ENCODE results near the gene ENTR1.

ENTR1 gene

GRCh38 chr9:136431782-136432350 lies 21.5 kb upstream of the ENTR1 start:
- no peak for TF ChIP-seq RAD21 (IDR thresholded peaks at IDR 0.05; ENCODE audit: low read depth)
- no peak for TF ChIP-seq TAF1 (IDR thresholded peaks at IDR 0.05; ENCODE audit: low read depth)
- TF ChIP-seq NFIC (IDR thresholded peaks at IDR 0.05) = no peak
- TF ChIP-seq EP300 (IDR thresholded peaks at IDR 0.05; ENCODE audit: borderline replicate concordance) = no peak
- TF ChIP-seq CEBPB (IDR thresholded peaks at IDR 0.05) = no peak
- TF ChIP-seq CREB1 (IDR thresholded peaks at IDR 0.05; ENCODE audit: low read depth) = no peak
- no peak for TF ChIP-seq EGR1 (IDR thresholded peaks at IDR 0.05)
- no peak for TF ChIP-seq ZBTB7A (IDR thresholded peaks at IDR 0.05; ENCODE audit: low read depth)
- TF ChIP-seq, protein P1, sequence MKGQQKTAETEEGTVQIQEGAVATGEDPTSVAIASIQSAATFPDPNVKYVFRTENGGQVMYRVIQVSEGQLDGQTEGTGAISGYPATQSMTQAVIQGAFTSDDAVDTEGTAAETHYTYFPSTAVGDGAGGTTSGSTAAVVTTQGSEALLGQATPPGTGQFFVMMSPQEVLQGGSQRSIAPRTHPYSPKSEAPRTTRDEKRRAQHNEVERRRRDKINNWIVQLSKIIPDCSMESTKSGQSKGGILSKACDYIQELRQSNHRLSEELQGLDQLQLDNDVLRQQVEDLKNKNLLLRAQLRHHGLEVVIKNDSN (IDR thresholded peaks at IDR 0.05) = no peak
- TF ChIP-seq TCF12 (IDR thresholded peaks at IDR 0.05; ENCODE audit: low read depth) = no peak
- TF ChIP-seq YY1 (IDR thresholded peaks at IDR 0.05; ENCODE audit: low read depth) = no peak
- TF ChIP-seq, protein P2, sequence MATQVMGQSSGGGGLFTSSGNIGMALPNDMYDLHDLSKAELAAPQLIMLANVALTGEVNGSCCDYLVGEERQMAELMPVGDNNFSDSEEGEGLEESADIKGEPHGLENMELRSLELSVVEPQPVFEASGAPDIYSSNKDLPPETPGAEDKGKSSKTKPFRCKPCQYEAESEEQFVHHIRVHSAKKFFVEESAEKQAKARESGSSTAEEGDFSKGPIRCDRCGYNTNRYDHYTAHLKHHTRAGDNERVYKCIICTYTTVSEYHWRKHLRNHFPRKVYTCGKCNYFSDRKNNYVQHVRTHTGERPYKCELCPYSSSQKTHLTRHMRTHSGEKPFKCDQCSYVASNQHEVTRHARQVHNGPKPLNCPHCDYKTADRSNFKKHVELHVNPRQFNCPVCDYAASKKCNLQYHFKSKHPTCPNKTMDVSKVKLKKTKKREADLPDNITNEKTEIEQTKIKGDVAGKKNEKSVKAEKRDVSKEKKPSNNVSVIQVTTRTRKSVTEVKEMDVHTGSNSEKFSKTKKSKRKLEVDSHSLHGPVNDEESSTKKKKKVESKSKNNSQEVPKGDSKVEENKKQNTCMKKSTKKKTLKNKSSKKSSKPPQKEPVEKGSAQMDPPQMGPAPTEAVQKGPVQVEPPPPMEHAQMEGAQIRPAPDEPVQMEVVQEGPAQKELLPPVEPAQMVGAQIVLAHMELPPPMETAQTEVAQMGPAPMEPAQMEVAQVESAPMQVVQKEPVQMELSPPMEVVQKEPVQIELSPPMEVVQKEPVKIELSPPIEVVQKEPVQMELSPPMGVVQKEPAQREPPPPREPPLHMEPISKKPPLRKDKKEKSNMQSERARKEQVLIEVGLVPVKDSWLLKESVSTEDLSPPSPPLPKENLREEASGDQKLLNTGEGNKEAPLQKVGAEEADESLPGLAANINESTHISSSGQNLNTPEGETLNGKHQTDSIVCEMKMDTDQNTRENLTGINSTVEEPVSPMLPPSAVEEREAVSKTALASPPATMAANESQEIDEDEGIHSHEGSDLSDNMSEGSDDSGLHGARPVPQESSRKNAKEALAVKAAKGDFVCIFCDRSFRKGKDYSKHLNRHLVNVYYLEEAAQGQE (IDR thresholded peaks at IDR 0.05; ENCODE audit: low read depth) = no peak
- no peak for TF ChIP-seq TEAD4 (IDR thresholded peaks at IDR 0.05)
- TF ChIP-seq FOXM1 (IDR thresholded peaks at IDR 0.05; ENCODE audit: borderline replicate concordance, low read depth) = no peak
- TF ChIP-seq, protein P3, sequence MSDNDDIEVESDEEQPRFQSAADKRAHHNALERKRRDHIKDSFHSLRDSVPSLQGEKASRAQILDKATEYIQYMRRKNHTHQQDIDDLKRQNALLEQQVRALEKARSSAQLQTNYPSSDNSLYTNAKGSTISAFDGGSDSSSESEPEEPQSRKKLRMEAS (IDR thresholded peaks at IDR 0.05) = no peak

GRCh38 chr9:136430588-136431234 lies 20.3 kb upstream of the ENTR1 start:
- TF ChIP-seq EP300 (IDR thresholded peaks at IDR 0.05; ENCODE audit: borderline replicate concordance) = no peak
- TF ChIP-seq RAD21 (IDR thresholded peaks at IDR 0.05; ENCODE audit: low read depth) = no peak
- TF ChIP-seq FOXM1 (IDR thresholded peaks at IDR 0.05; ENCODE audit: borderline replicate concordance, low read depth) = no peak
- TF ChIP-seq TEAD4 (IDR thresholded peaks at IDR 0.05) = no peak
- no peak for TF ChIP-seq ZBTB7A (IDR thresholded peaks at IDR 0.05; ENCODE audit: low read depth)
- TF ChIP-seq, protein P1 (IDR thresholded peaks at IDR 0.05) = no peak

DNA sequence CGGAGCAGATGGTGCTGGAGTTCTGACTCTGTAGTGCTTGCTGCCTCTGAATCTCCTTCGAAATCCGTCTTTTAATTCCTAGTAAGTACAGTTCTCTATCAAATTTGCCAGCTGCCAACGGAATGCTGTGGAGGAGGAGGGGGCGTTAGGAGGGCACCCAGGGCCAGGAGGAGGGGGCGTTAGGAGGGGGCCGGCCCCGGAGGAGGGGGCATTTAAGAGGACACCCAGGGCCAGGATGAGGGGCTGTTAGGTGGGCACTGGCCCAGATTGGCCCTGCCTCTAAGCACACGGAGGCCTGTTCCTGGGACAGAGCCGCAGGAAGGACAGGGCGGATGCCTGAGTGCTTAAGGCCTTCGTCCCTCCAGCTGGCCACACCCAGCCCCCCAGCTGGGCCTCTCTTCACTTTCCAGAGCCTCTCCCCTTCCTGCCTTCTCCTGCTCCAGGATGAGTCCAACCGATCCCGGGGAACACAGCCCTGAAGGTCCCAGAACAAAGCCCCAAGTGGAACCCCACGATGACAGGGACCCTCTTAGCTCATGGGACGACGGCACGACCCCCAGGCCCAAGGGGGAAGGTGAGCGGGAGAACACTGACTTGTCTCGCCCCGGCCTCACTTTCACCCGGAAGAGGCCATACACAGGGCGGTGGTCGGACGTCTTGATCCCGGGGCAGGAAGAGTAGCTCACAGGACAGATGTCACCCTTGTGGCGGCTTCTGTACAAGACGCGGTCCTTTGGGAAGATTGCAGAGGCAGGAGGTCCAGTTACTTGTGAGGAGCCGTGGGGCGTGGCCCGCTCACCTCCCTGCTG lies 19.5 kb upstream of the ENTR1 start:
- no peak for TF ChIP-seq TEAD4 (IDR thresholded peaks at IDR 0.05)
- TF ChIP-seq FOXM1 (IDR thresholded peaks at IDR 0.05; ENCODE audit: borderline replicate concordance, low read depth) = no peak
- TF ChIP-seq CREB1 (IDR thresholded peaks at IDR 0.05; ENCODE audit: low read depth) = no peak
- no peak for TF ChIP-seq ZBTB7A (IDR thresholded peaks at IDR 0.05; ENCODE audit: low read depth)
- TF ChIP-seq EGR1 (IDR thresholded peaks at IDR 0.05) = no peak
- no peak for TF ChIP-seq CEBPB (IDR thresholded peaks at IDR 0.05)
- TF ChIP-seq TCF12 (IDR thresholded peaks at IDR 0.05; ENCODE audit: low read depth) = no peak
- TF ChIP-seq EP300 (IDR thresholded peaks at IDR 0.05; ENCODE audit: borderline replicate concordance) = no peak
- TF ChIP-seq YY1 (IDR thresholded peaks at IDR 0.05; ENCODE audit: low read depth) = no peak
- no peak for TF ChIP-seq TAF1 (IDR thresholded peaks at IDR 0.05; ENCODE audit: low read depth)
- TF ChIP-seq, protein P1 (IDR thresholded peaks at IDR 0.05) = no peak
- TF ChIP-seq, protein P3 (IDR thresholded peaks at IDR 0.05) = no peak
- no peak for TF ChIP-seq RAD21 (IDR thresholded peaks at IDR 0.05; ENCODE audit: low read depth)
- no peak for TF ChIP-seq NFIC (IDR thresholded peaks at IDR 0.05)
- TF ChIP-seq, protein P2 (IDR thresholded peaks at IDR 0.05; ENCODE audit: low read depth) = no peak

DNA sequence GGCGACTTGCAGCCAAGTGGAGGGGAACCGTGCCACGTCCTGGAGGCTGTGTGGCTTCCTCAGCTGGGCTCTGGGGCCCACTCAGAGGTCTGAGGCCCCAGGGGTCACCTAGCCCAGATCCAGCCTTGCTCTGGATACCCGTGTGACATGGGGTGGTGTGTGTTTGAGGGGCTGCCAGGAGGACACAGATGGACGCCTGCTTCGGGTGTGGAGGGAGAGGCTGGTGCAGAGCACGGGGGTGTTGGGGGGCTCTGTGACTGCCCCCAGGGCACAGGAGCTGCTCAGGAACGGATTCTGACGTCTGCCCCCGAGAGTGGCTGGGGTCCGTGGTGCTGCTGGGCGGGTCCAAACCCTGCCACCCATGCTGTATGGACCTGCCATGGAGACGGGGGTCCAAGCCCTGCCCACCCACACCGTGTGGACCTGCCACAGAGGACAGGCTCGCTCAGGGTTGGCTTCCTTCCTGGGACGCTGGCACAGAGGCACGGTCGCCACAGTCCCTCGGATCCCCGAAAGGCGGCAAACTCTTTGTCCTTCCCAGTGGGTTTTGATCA lies 18.7 kb upstream of the ENTR1 start:
- TF ChIP-seq YY1 (IDR thresholded peaks at IDR 0.05; ENCODE audit: low read depth) (no peak), EGR1 (IDR thresholded peaks at IDR 0.05) (no peak), TAF1 (IDR thresholded peaks at IDR 0.05; ENCODE audit: low read depth) (no peak), ZBTB7A (IDR thresholded peaks at IDR 0.05; ENCODE audit: low read depth) (no peak), NFIC (IDR thresholded peaks at IDR 0.05) (no peak), TEAD4 (IDR thresholded peaks at IDR 0.05) (no peak), TCF12 (IDR thresholded peaks at IDR 0.05; ENCODE audit: low read depth) (no peak), CREB1 (IDR thresholded peaks at IDR 0.05; ENCODE audit: low read depth) (no peak), FOXM1 (IDR thresholded peaks at IDR 0.05; ENCODE audit: borderline replicate concordance, low read depth) (no peak), EP300 (IDR thresholded peaks at IDR 0.05; ENCODE audit: borderline replicate concordance) (no peak), CEBPB (IDR thresholded peaks at IDR 0.05) (no peak), RAD21 (IDR thresholded peaks at IDR 0.05; ENCODE audit: low read depth) (no peak)
- TF ChIP-seq, protein P1 (IDR thresholded peaks at IDR 0.05) = no peak
- TF ChIP-seq, protein P3 (IDR thresholded peaks at IDR 0.05) = no peak
- TF ChIP-seq, protein P2 (IDR thresholded peaks at IDR 0.05; ENCODE audit: low read depth) = no peak

Measured in Ishikawa (cell line).